Neuronal stem cell (in vitro differentiated cells): ENCODE data around the gene TTC33.

ENCODE experiments used
- DNase-seq: peaks from one replicate; pipeline ENCODE4 v3.0.0-alpha.2; 2013; ENCODE audit warnings: low spot score
- H2AFZ ChIP-seq: one replicate; pipeline ENCODE4 v1.6.1; 2013; ENCODE audit warnings: mild to moderate bottlenecking, low read length, inconsistent platforms
- H2AK5ac ChIP-seq: 2 replicates; pipeline ENCODE4 v1.6.1; 2013; ENCODE audit warnings: low read depth, mild to moderate bottlenecking, inconsistent platforms, low read length, moderate library complexity, mixed read lengths
- H2BK120ac ChIP-seq: 2 replicates; pipeline ENCODE4 v1.6.1; 2013; ENCODE audit warnings: low read depth, mild to moderate bottlenecking, inconsistent platforms, low read length, moderate library complexity, mixed read lengths
- H2BK12ac ChIP-seq: one replicate; pipeline ENCODE4 v1.6.1; 2013; ENCODE audit warnings: low read length, inconsistent platforms
- H2BK15ac ChIP-seq: 2 replicates; pipeline ENCODE4 v1.6.1; 2013; ENCODE audit warnings: mild to moderate bottlenecking, low read length, inconsistent platforms, mixed read lengths
- H2BK5ac ChIP-seq: one replicate; pipeline ENCODE4 v1.6.1; 2013; ENCODE audit warnings: inconsistent platforms, mild to moderate bottlenecking, low read length, moderate library complexity
- H3K14ac ChIP-seq: one replicate; pipeline ENCODE4 v1.6.1; 2013; ENCODE audit warnings: low read length, inconsistent platforms
- H3K18ac ChIP-seq: 2 replicates; pipeline ENCODE4 v1.6.1; 2013; ENCODE audit warnings: low read length, inconsistent platforms
- H3K23ac ChIP-seq: 2 replicates; pipeline ENCODE4 v1.6.1; 2013; ENCODE audit warnings: low read depth, mild to moderate bottlenecking, mixed read lengths, low read length, inconsistent platforms; ENCODE audit not compliant: poor library complexity
- H3K27ac ChIP-seq: replicated peaks from 3 replicates; pipeline ENCODE4 v1.5.1; 2013; ENCODE audit warnings: low read length, inconsistent platforms
- H3K27me3 ChIP-seq, 3 experiments: 2 replicates each; pipeline ENCODE4 v1.6.1; 2013; ENCODE audit warnings: low read length in 3 of 3, mild to moderate bottlenecking in 2 of 3, inconsistent platforms in 1 of 3, low read depth in 1 of 3, mixed read lengths in 1 of 3, moderate library complexity in 1 of 3; ENCODE audit not compliant: control insufficient read depth in 3 of 3, insufficient read depth in 3 of 3
- H3K36me3 ChIP-seq, 2 donors: replicated peaks in 1 of 2; 2 replicates each; pipeline ENCODE4 v1.6.1; 2013; ENCODE audit warnings: low read length in 2 of 2; ENCODE audit not compliant: control insufficient read depth in 2 of 2, insufficient read depth in 2 of 2
- H3K4ac ChIP-seq: 2 replicates; pipeline ENCODE4 v1.6.1; 2013; ENCODE audit warnings: inconsistent platforms, mild to moderate bottlenecking, low read length, moderate library complexity
- H3K4me1 ChIP-seq, 2 donors: 1 replicate in 1 of 2; 2 replicates in 1 of 2; pipeline ENCODE4 v1.6.1; 2013; ENCODE audit warnings: low read length in 2 of 2, low read depth in 1 of 2; ENCODE audit not compliant: control insufficient read depth in 2 of 2, insufficient read depth in 1 of 2
- H3K4me2 ChIP-seq: one replicate; pipeline ENCODE4 v1.6.1; 2013; ENCODE audit warnings: mild to moderate bottlenecking, low read length, inconsistent platforms; ENCODE audit not compliant: insufficient read depth, poor library complexity, severe bottlenecking
- H3K4me3 ChIP-seq, 2 donors: 2 replicates each; pipeline ENCODE4 v1.5.1; 2013; ENCODE audit warnings: low read length in 2 of 2, mild to moderate bottlenecking in 2 of 2, inconsistent platforms in 1 of 2, moderate library complexity in 1 of 2
- H3K79me1 ChIP-seq: one replicate; pipeline ENCODE4 v1.6.1; 2013; ENCODE audit warnings: low read depth, mild to moderate bottlenecking, inconsistent platforms, low read length, moderate library complexity
- H3K9ac ChIP-seq: one replicate; pipeline ENCODE4 v1.6.1; 2013; ENCODE audit warnings: mild to moderate bottlenecking, low read depth, low read length, inconsistent platforms; ENCODE audit not compliant: poor library complexity
- H3K9me3 ChIP-seq, 2 donors: replicated peaks in 1 of 2; 2 replicates each; pipeline versions ENCODE3 to v1.6.1; 2013; ENCODE audit warnings: low read length in 2 of 2, mild to moderate bottlenecking in 2 of 2, inconsistent platforms in 1 of 2, low read depth in 1 of 2, mixed read lengths in 1 of 2, moderate library complexity in 1 of 2; ENCODE audit not compliant: control insufficient read depth in 2 of 2, insufficient read depth in 1 of 2
- H4K8ac ChIP-seq: one replicate; pipeline ENCODE4 v1.6.1; 2013; ENCODE audit warnings: low read depth, mild to moderate bottlenecking, inconsistent platforms, low read length, moderate library complexity
- H4K91ac ChIP-seq: one replicate; pipeline ENCODE4 v1.6.1; 2013; ENCODE audit warnings: low read length, low read depth, mild to moderate bottlenecking, inconsistent platforms; ENCODE audit not compliant: poor library complexity
- WGBS, 2 donors: extraction: QIAGEN DNeasy Blood & Tissue Kit; methylation state at CpG; one replicate each; pipeline ENCODE4 v1.1.7; 2013; ENCODE audit warnings: missing lambda C conversion rate in 2 of 2, mixed read lengths in 1 of 2; ENCODE audit not compliant: insufficient read length in 2 of 2, insufficient replicate concordance in 1 of 2; ENCODE audit errors: extremely low coverage in 2 of 2; 5-methylcytosine and 5-hydroxymethylcytosine counted together

Gene TTC33

GRCh38 chr5:40485021-40485998 lies 270.5 kb downstream of the TTC33 start:
- H3K79me1 ChIP-seq = no peaks in the 10 kb centered on the region
- H3K4me2 ChIP-seq = no peak overlapping the region
- no peaks in the 10 kb centered on the region for H3K9me3 ChIP-seq
- no peak overlapping the region for H3K18ac ChIP-seq
- H2BK5ac ChIP-seq = no peak overlapping the region
- no peak overlapping the region for H3K23ac ChIP-seq
- H3K4me3 ChIP-seq = no peak overlapping the region
- no peak overlapping the region for H2BK12ac ChIP-seq
- H2AFZ ChIP-seq = no peak overlapping the region
- no peak overlapping the region for H4K91ac ChIP-seq
- no peak overlapping the region for H2AK5ac ChIP-seq
- H3K4me1 ChIP-seq = no peaks in the 10 kb centered on the region
- H3K14ac ChIP-seq = no peak overlapping the region
- H4K8ac ChIP-seq = no peak overlapping the region
- no peak overlapping the region for H2BK120ac ChIP-seq
- H3K27ac ChIP-seq = no peak overlapping the region
- H3K36me3 ChIP-seq = no peaks in the 10 kb centered on the region
- H3K9ac ChIP-seq = no peak overlapping the region
- H3K4ac ChIP-seq = no peak overlapping the region
- no peak overlapping the region for H2BK15ac ChIP-seq
- WGBS, 2 donors = no CpG with 5 or more reads among the region's 10 CpGs
- DNase-seq = no peak
- H3K27me3 ChIP-seq = no peaks in the 10 kb centered on the region

GRCh38 chr5:40484495-40484894 lies 271.3 kb downstream of the TTC33 start:
- H4K8ac ChIP-seq = no peak overlapping the region
- no peaks in the 10 kb centered on the region for H3K4me1 ChIP-seq
- no peak overlapping the region for H3K18ac ChIP-seq
- no peaks in the 10 kb centered on the region for H3K36me3 ChIP-seq
- no peak for DNase-seq
- no peak overlapping the region for H3K4me2 ChIP-seq
- no peak overlapping the region for H3K23ac ChIP-seq
- H3K9me3 ChIP-seq = no peaks in the 10 kb centered on the region
- no CpG with 5 or more reads among the region's 2 CpGs for WGBS, 2 donors
- H3K4me3 ChIP-seq = no peak overlapping the region
- no peak overlapping the region for H3K14ac ChIP-seq
- H3K9ac ChIP-seq = no peak overlapping the region
- H2BK120ac ChIP-seq = no peak overlapping the region
- no peak overlapping the region for H2AFZ ChIP-seq
- no peaks in the 10 kb centered on the region for H3K27me3 ChIP-seq
- no peak overlapping the region for H2AK5ac ChIP-seq
- H2BK15ac ChIP-seq = no peak overlapping the region
- H3K79me1 ChIP-seq = no peaks in the 10 kb centered on the region
- no peak overlapping the region for H2BK12ac ChIP-seq
- no peak overlapping the region for H3K27ac ChIP-seq
- no peak overlapping the region for H3K4ac ChIP-seq
- H2BK5ac ChIP-seq = no peak overlapping the region
- no peak overlapping the region for H4K91ac ChIP-seq

GRCh38 chr5:40483316-40483715 lies 272.4 kb downstream of the TTC33 start:
- no peak overlapping the region for H3K9ac ChIP-seq
- no peak overlapping the region for H3K27ac ChIP-seq
- no peaks in the 10 kb centered on the region for H3K79me1 ChIP-seq
- H3K4me2 ChIP-seq = no peak overlapping the region
- no peak overlapping the region for H3K4me3 ChIP-seq
- H3K4me1 ChIP-seq = no peaks in the 10 kb centered on the region
- H3K18ac ChIP-seq = no peak overlapping the region
- no peak overlapping the region for H4K91ac ChIP-seq
- H3K9me3 ChIP-seq = no peaks in the 10 kb centered on the region
- no peak overlapping the region for H3K14ac ChIP-seq
- H4K8ac ChIP-seq = no peak overlapping the region
- no peak overlapping the region for H2BK5ac ChIP-seq
- no peak overlapping the region for H2AFZ ChIP-seq
- H2AK5ac ChIP-seq = no peak overlapping the region
- H3K4ac ChIP-seq = no peak overlapping the region
- DNase-seq = no peak
- no peak overlapping the region for H2BK15ac ChIP-seq
- H3K36me3 ChIP-seq = no peaks in the 10 kb centered on the region
- no peak overlapping the region for H2BK120ac ChIP-seq
- no peak overlapping the region for H3K23ac ChIP-seq
- no peak overlapping the region for H2BK12ac ChIP-seq
- H3K27me3 ChIP-seq = no peaks in the 10 kb centered on the region

- WGBS, 2 donors = no CpG with 5 or more reads among the region's 2 CpGs
These were observed 274.5 kb downstream of the TTC33 start for GRCh38 chr5:40481241-40481640.

More at GRCh38 chr5:40481241-40481640, 274.5 kb downstream of the TTC33 start:
- Histone ChIP-seq H3K9ac (no peak overlapping the region), H4K8ac (no peak overlapping the region), H2BK120ac (no peak overlapping the region), H3K14ac (no peak overlapping the region), H2AFZ (no peak overlapping the region), H3K9me3 (no peaks in the 10 kb centered on the region), H3K27ac (no peak overlapping the region), H2AK5ac (no peak overlapping the region), H3K4me1 (no peaks in the 10 kb centered on the region), H3K4me3 (no peak overlapping the region), H2BK5ac (no peak overlapping the region), H3K27me3 (no peaks in the 10 kb centered on the region), H3K18ac (no peak overlapping the region), H2BK15ac (no peak overlapping the region), H3K4me2 (no peak overlapping the region), H3K4ac (no peak overlapping the region), H2BK12ac (no peak overlapping the region), H3K36me3 (no peaks in the 10 kb centered on the region), H4K91ac (no peak overlapping the region), H3K79me1 (no peaks in the 10 kb centered on the region), H3K23ac (no peak overlapping the region)
- DNase-seq = no peak
